IPS-18c (cell line): Measurements from ENCODE around the gene HSD17B8.

Experiments used
- H3K4me3 ChIP-seq: 2 replicates; pipeline ENCODE4 v1.7.0; 2013; ENCODE audit warnings: low read depth, mild to moderate bottlenecking, low read length, moderate library complexity; ENCODE audit not compliant: insufficient read depth
- H3K9me3 ChIP-seq: one replicate; pipeline ENCODE4 v1.6.1; 2013; ENCODE audit warnings: mild to moderate bottlenecking, low read length, moderate library complexity; ENCODE audit not compliant: control insufficient read depth, insufficient read depth

The HSD17B8 gene

DNA sequence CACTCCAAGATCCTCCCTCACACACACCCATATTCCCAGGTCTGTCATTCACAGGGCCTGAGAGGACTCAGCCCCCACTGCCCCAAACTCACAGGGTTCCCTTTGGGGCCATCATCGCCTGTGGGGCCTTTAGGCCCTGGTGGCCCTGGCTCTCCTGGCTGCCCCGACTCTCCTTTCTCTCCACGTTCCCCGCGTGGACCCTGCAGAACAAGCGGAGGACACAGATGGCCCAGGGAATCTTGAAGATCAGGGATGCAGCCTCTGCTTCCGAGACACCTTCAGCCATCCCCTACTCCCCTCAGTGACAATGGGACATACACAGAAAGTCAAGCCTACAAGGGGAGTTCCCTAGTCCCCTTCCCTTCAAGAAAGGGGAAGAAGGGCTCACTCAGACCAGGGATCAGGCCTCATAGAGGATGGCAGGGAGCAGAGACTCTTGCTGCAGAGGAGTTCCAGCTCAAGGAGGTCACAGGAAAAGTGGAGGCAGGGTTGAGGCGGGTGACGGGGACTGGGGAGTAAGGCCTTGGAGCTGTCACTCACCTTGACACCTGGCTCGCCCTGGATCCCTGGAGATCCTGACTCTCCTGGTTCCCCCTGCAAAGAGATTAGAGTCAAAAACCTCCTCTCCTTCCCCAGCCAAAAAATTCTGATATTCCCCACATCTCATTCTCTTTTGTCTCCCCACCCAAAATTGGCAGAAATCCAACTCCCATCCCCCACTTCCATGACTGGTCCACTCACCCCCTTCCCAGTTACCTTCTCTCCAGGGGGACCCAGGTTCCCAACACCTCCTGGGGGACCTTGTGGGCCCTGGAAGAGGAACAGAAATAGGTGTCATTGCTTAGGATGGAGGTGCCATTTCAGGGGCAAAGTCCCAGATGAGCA lies 34.9 kb upstream of the HSD17B8 start:
- no peaks in the 10 kb centered on the region for H3K9me3 ChIP-seq
- no peak overlapping the region for H3K4me3 ChIP-seq

DNA sequence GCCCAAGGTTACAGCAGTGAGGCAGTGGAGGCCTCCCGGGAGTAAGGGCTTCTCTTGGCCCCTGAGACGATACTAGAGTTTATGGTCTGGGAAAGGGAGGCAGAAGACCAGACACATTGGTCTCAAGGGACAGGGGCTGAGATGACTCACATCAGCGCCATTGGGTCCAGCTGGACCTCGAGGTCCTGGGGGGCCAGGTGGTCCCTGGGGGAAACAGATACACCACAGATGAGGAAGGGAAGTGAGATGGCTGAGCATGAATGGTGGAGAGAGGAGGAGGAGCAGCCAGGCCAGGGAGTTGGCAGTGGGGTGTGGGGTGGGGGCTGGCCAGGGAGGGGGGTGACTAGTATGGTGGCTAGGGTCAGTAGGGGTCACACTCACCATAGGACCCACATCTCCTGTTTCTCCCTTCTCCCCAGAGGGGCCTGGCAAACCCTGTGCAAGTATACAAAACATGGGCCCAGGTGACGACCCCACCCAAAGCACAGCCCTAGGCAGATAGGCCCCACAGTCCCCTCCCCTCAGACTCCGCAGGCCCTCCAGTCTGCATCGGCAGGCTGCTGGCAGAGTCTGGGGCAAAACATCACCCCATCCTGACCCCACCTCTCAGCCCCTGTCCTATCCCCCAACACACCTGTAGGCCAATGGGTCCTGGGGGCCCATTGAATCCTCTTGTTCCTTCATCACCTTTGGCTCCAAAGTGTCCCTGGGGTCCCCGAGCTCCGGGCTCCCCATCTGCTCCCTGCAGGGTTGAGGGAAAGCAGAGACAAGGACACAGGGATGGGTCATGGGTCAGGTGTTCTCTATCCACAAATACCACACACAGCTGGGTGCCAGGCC lies 34.1 kb upstream of the HSD17B8 start:
- no peak overlapping the region for H3K4me3 ChIP-seq
- no peaks in the 10 kb centered on the region for H3K9me3 ChIP-seq

DNA sequence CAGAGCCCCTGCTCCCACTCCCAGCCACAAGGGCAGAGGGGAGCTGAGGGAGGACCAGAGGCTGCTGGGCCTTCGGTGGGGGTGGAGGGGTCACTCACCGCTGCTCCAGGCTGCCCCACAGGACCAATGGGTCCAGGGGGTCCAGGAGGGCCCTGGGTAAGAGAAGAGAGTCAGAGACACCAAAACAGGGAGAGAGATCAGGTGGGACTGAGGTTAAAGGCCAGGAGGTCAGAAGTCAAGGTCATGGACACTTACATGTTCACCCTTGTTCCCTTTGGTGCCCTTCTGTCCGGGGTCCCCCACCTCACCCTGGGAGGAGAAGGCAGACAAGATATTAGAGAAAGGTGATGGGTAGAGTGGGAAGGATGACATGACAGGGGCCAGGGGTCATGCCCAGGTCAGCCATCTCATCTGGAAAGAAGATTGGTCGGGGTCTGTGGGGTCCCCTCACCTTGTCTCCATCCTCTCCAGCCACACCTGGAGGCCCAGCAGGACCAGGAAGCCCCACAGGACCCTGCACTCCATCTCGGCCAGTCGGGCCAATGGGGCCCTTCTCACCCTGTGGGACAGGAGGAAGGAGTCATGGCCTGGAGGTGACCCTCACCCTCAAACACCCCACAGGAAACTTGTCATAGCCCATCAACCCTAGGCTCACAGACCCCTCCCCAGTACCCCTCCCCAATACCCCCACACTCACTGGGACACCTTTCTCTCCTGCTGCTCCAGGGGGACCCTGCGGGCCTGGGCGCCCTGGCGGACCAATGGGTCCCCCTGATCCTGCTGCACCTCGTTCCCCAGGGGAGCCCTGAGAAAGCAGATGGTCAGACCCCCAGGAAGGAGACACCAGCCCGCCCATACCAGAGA lies 33.2 kb upstream of the HSD17B8 start:
- no peaks in the 10 kb centered on the region for H3K9me3 ChIP-seq
- no peak overlapping the region for H3K4me3 ChIP-seq

DNA sequence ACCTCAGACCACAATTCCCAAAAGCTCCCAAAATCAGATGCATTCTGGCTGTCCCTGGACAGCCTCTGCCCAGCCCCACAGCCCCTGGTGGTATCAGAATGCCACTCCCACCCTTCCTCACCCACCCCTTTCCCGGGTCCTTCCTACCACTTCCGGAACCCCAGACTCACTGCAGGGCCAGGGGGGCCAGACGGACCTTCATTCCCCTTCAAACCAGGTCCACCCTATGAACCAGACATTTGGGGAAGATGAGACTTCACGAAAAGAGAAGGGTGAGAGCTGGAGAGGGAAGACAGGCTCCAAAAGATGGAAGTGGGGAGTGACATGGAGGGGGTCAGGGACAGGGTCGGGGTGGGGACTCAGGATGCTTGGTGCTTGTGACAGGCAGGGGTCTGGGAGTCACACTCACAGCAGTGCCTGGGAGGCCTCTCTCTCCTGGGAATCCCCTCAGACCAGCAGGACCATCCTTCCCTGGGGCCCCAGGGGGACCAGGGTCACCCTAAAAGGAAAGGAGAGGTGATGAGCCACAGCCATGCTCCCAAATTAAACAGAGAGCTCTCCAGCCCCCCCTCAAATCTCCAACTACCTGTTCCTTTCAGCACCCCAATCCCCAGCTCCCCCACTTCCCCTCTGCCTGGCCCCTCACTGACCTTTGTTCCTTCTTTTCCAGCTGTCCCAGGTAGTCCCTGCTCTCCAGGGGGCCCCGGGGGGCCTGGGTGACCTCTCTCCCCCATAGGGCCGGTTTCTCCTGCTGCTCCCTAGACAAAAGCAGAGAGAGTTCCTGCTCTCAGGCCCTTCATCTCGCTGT lies 32.4 kb upstream of the HSD17B8 start:
- no peak overlapping the region for H3K4me3 ChIP-seq
- H3K9me3 ChIP-seq, result no peaks in the 10 kb centered on the region

DNA sequence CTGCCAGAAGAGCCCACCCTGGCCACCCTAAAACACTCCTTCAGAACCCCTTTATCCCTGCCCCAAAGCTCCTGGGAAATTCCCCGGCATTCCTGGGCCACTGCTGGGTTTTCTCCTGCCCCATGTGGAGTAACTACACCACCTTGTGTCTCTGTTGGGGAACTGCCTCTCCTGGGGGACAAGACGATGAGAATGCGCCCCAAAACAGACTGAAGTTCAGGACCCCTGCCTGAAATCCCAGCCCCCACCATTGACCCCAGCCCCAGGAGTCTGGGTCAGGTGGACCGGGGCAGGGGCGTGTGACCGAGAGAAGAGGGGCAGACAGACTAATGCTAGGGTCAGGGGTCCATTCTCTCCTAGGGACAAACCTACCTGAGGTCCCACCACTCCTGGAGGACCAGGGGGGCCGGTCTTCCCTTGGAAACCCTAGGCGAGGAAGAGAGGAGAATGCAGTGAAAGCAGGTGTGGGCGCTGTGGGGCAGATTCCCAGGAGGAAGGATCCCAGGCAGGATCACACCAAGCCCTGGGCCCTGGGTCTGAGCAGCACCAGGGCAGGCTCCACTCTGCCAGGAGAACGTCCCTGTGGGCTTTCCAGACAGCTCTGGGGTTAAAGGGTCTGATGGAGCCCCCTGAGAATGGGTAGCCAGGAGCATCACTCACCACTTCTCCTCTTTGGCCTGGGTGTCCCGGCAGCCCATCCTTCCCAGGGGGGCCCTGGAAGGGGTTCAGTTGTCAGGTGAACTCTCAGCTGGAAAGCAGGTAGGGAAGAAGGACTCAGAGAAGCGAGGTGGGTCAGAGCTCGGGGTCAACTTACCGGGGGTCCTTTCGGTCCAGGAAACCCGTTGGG lies 31.5 kb upstream of the HSD17B8 start:
- no peaks in the 10 kb centered on the region for H3K9me3 ChIP-seq
- no peak overlapping the region for H3K4me3 ChIP-seq

DNA sequence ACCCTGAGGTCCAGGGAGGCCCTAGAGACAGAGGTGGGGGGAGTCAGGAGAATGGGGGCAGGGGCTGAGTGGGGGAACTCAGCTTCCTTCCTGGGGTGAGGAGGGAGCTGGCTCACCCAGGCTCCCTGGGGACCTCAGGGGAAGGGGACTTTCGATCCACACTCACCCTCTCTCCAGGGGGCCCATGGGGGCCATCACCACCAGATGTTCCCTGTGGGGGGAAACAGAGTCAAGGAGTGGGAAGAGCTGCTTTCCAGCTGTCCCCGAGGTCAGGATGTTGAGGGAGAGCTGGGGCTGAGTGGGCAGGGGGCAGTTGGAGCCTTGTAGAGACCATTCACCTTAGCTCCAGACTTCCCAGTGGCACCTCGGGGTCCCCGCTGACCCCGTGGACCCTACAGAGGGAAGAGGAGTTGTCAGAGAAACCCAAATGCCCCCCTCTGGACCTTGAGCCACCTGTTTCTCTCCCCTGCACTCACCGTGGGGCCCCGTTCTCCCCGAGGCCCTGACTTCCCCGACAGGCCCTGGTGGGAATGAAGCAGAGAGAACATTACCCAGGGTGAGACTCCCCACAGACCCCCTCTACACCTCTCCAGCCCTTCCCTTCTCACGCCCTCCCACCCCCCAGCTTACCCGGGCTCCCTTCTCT lies 30.8 kb upstream of the HSD17B8 start:
- no peaks in the 10 kb centered on the region for H3K9me3 ChIP-seq
- no peak overlapping the region for H3K4me3 ChIP-seq

DNA sequence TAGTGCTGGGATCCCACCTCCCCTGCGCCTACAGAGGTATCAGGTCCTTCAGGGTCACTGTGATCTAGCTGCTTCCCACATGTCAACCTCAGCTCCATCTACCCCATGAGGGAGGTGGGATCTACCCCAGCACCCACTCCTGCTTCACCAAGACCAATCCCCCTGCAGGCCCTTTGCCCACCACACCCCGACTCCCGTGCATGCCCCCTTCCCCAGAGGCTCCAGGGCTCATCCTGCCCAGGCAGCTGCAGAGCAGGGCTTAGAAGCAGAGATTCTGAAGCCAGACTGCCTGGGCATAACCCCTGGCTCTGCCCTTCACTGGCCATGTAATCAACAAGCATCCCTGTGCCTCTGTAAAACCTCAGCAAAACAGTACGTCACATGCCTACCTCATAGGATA lies 29.7 kb upstream of the HSD17B8 start:
- Histone ChIP-seq H3K4me3 (no peak overlapping the region), H3K9me3 (no peaks in the 10 kb centered on the region)

DNA sequence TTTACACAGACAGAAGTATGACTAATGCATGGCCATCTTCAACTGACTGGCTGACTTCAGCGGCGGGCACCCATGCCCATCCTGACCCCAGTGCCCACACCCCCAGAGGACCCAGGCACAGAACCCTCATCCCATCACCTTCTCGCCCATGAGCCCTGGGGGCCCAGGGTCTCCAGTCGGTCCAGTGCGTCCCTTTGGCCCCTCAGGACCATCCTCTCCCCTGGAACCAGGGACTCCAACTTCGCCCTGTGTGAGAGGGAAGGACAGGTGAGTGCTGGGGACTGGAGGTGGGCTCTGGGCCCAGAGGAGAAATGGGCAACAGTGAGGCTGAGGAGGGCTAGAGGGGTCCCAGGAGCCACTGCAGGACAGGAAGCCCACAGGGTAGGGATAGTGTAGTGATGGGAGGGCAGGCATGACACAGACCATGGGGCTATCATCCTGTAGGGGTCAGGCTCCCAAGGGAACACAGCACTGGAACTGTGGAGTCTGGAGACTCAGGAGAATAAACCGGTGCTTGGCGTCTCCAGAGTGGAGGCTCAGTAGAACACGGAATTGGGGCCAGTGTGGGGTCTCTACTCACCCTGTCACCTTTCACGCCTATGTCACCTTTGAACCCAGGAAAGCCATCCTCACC lies 28.9 kb upstream of the HSD17B8 start:
- no peak overlapping the region for H3K4me3 ChIP-seq
- no peaks in the 10 kb centered on the region for H3K9me3 ChIP-seq

DNA sequence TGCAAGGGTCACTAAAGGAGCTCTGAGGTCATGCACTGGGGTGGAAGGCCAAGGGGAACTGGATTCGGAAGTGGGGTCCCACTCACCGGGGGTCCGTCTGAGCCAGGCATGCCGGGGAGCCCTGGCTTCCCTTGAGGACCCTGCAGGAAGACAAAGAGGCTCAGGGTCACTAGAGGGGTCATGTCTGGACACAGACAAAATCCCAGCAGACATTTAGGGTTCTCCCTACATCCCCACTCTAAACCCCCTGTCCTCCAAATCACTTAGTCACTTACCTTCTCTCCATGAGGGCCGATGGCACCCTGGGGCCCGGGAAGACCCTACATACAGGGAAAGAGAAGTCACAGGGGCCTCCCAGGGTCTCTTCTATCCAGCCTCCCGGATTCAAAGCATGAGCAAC lies 27.5 kb upstream of the HSD17B8 start:
- no peaks in the 10 kb centered on the region for H3K9me3 ChIP-seq
- no peak overlapping the region for H3K4me3 ChIP-seq

DNA sequence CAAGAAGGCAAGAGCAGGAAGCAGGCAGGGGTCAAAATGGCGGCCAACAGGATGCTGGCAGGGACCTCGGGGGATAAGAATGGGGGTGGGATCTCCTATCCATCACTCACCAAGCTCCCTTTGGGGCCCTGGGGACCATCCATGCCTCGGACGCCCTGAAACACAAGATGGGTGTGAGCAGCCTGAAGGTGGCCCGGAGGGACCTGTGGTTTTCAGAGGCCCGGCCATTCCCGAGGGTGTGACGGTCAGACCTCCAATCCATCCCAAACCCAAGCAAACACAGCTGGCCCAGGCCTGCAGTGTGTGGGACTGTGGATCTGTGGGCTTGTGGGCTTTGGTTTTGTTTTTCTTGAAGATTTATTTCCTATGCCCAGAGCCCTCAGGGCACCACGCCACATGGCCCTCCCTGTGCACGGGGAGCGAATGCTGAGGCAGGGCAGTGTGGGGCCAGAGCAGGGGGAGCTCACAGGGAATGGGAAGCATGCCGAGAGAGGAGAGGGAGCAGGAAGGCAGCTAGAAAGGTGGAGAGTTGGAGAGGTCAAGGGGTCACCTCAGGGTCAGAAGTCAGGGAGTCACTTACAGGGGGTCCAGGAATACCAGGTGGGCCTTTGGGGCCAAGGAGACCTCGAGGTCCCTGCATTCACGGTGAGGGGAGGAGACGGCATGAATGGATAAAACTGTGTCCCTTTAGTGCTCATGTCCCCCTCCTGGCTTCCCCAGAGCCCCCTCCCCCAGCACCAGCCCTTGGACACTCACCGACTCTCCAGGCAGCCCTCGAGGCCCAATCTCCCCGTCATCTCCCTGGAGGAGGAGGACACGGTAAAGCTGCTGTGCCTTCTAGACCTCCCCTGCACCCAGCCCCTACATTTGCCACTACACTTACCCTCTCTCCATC lies 26.7 kb upstream of the HSD17B8 start:
- no peak overlapping the region for H3K4me3 ChIP-seq
- H3K9me3 ChIP-seq, result no peaks in the 10 kb centered on the region

DNA sequence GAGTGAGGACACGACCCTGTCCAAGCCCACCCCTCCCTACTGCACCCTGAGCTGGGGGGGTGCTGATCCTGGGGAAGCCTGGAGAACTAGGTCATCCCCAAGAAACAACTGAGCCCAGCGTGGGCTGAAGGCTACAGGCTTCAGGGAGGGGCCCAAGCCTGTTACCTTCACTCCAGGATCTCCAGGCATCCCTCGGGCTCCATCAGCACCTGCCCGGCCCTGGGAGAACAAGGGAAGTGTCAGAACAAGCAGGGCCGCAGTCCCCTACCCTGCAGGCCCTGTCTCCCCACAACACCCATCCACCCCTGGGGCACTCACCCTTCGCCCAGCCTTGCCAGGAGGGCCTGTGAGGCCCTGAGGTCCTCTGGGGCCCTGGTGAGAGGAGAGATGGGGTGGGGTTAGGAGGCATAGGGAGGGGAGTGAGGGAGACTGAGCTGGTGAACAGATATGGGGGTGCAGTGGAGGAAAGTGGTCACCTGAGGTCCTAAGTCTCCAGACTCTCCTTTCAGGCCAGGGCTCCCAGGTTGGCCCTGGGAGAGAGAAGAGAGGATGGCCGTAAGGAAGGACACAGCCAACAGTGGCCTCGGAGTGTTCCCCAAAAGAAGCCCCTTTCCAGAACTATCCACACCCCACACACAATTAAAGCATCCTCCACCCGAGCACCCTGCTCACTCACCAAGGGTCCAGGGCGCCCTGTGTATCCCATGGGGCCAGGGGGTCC lies 25.5 kb upstream of the HSD17B8 start:
- H3K4me3 ChIP-seq, result no peak overlapping the region
- no peaks in the 10 kb centered on the region for H3K9me3 ChIP-seq

DNA sequence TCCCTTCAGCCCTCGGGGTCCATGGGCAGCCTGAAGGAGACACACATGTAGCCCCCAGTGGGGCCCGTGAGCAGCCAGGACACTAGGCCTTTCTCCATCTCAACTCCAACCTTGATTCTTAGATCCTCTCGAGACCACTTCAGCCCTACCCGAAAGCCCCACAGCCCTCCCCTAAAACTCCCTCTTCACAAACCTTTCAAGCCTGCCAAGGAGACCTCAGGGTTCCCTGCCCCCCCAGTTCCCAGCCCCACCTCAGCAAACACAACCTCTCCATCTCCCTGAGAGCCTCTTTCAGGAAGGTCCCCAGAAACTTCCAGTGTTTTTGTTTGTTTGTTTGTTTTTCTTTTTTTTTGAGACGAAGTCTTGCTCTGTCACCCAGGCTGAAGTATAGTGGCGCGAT lies 23.3 kb upstream of the HSD17B8 start:
- no peak overlapping the region for H3K4me3 ChIP-seq
- H3K9me3 ChIP-seq, result no peaks in the 10 kb centered on the region

DNA sequence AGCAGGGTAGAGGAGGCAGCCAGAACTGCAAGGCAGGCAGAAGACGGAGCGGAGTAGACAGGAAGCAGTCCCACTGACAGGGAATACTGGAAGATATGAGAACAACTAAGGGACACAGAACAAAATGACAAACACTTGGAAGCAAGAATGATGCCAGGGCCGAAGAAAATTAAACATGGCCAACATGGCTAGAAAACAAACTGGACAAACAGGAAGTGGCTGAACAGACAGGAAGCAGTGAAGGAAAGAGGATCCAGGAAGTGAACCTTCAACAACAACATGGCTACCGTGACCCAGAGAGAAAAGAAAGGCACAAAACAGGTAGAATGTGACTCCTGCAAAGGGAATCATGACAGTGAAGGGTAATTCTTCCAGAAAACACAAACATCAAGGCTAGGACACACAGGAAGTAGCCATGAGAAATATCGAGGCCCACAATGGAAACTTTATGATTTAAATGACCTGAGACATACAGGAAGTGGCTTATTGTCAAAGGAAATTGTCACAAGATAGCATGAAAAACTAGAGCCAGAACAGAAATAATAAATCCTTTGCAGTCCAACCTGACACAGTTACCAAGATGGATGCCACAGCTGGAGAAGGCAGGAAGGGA lies 21.3 kb upstream of the HSD17B8 start:
- Histone ChIP-seq H3K9me3 (no peaks in the 10 kb centered on the region), H3K4me3 (no peak overlapping the region)
